ENCODE measurements around the gene EFCAB13. TPM values are rescaled to one million over a fixed set of nuclear protein-coding genes. Genes with fewer than 3 reads are reported as not detected.

EFCAB13 gene
- total and polyA plus RNA-seq, 4 donors, result 0.80 to 2.9 (median 2.3) TPM

DNA sequence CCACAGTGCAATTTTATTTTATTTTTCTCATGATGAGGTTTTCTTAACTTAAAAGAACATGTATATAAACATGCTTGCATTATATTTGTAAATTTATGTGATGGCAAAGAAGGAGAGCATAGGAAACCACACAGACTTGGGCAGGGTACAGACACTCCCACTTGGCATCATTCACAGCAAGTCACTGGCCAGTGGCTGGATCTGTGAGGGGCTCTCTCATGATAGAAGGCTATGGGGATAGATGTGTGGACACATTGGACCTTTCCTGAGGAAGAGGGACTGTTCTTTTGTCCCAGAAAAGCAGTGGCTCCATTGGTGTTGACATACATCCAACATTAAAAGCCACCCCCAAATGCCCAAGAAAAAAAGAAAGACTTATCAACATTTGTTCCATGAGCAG lies 12.3 kb upstream of the EFCAB13 start:
- H3K4me3 ChIP-seq (ENCODE audit: low read depth in 1 of 3, low read length in 3 of 3), result no peak overlapping the region
- H3K36me3 ChIP-seq (ENCODE audit: control insufficient read depth in 4 of 4, insufficient read depth in 3 of 4, low read depth in 1 of 4, low read length in 3 of 4), result peaks cover 0 to 3% (median 0%) of the 10 kb centered on the region in 4 donors
- TF ChIP-seq YY1 (IDR thresholded peaks at IDR 0.05) (no peak), JUND (IDR thresholded peaks at IDR 0.05) (no peak), ZBTB33 (IDR thresholded peaks at IDR 0.05) (no peak), FOXA1 (IDR thresholded peaks at IDR 0.05) (no peak), NR2F2 (IDR thresholded peaks at IDR 0.05) (no peak), CTCF (IDR thresholded peaks at IDR 0.05; ENCODE audit: low read depth, low read length, missing input control) (no peak), RXRA (IDR thresholded peaks at IDR 0.05) (no peak), TAF1 (conservative IDR thresholded peaks at IDR 0.05) (no peak), ATF3 (IDR thresholded peaks at IDR 0.05) (no peak), RAD21 (IDR thresholded peaks at IDR 0.05) (no peak)
- TF ChIP-seq, protein P1, sequence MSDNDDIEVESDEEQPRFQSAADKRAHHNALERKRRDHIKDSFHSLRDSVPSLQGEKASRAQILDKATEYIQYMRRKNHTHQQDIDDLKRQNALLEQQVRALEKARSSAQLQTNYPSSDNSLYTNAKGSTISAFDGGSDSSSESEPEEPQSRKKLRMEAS (IDR thresholded peaks at IDR 0.05), result no peak
- TF ChIP-seq, protein P2, sequence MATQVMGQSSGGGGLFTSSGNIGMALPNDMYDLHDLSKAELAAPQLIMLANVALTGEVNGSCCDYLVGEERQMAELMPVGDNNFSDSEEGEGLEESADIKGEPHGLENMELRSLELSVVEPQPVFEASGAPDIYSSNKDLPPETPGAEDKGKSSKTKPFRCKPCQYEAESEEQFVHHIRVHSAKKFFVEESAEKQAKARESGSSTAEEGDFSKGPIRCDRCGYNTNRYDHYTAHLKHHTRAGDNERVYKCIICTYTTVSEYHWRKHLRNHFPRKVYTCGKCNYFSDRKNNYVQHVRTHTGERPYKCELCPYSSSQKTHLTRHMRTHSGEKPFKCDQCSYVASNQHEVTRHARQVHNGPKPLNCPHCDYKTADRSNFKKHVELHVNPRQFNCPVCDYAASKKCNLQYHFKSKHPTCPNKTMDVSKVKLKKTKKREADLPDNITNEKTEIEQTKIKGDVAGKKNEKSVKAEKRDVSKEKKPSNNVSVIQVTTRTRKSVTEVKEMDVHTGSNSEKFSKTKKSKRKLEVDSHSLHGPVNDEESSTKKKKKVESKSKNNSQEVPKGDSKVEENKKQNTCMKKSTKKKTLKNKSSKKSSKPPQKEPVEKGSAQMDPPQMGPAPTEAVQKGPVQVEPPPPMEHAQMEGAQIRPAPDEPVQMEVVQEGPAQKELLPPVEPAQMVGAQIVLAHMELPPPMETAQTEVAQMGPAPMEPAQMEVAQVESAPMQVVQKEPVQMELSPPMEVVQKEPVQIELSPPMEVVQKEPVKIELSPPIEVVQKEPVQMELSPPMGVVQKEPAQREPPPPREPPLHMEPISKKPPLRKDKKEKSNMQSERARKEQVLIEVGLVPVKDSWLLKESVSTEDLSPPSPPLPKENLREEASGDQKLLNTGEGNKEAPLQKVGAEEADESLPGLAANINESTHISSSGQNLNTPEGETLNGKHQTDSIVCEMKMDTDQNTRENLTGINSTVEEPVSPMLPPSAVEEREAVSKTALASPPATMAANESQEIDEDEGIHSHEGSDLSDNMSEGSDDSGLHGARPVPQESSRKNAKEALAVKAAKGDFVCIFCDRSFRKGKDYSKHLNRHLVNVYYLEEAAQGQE (IDR thresholded peaks at IDR 0.05), result no peak
- peaks cover 0 to 12% (median 4%) of the 10 kb centered on the region in 4 donors for H3K4me1 ChIP-seq (ENCODE audit: control insufficient read depth in 4 of 4, insufficient read depth in 4 of 4, low read length in 3 of 4)
- no peak for DNase-seq (ENCODE audit: low spot score)
- no peaks in the 10 kb centered on the region for H3K27me3 ChIP-seq (ENCODE audit: control insufficient read depth in 4 of 4, insufficient read depth in 4 of 4, low read length in 3 of 4)
- H3K9ac ChIP-seq (ENCODE audit: low read depth in 1 of 2, low read length in 2 of 2), result no peak overlapping the region
- H3K27ac ChIP-seq (ENCODE audit: low read depth in 1 of 2, low read length in 2 of 2), result no peak overlapping the region
- no peaks in the 10 kb centered on the region for H3K9me3 ChIP-seq (ENCODE audit: control insufficient read depth in 4 of 4, low read length in 3 of 4)

- H3K9me3 ChIP-seq (ENCODE audit: control insufficient read depth in 4 of 4, low read length in 3 of 4), result no peaks in the 10 kb centered on the region
- no peak for DNase-seq (ENCODE audit: low spot score)
- peak overlapping the region; percentile 81 to 91 for H3K27ac ChIP-seq (ENCODE audit: low read depth in 1 of 2, low read length in 2 of 2)
- peak overlapping the region in 1 of 3 donors; percentile 14 for H3K4me3 ChIP-seq (ENCODE audit: low read depth in 1 of 3, low read length in 3 of 3)
- no peaks in the 10 kb centered on the region for H3K36me3 ChIP-seq (ENCODE audit: control insufficient read depth in 4 of 4, insufficient read depth in 3 of 4, low read depth in 1 of 4, low read length in 3 of 4)
- no peaks in the 10 kb centered on the region for H3K27me3 ChIP-seq (ENCODE audit: control insufficient read depth in 4 of 4, insufficient read depth in 4 of 4, low read length in 3 of 4)
- H3K4me1 ChIP-seq (ENCODE audit: control insufficient read depth in 4 of 4, insufficient read depth in 4 of 4, low read length in 3 of 4), result peaks cover 3 to 18% (median 8%) of the 10 kb centered on the region in 4 donors
- WGBS, result 28% methylated on average over 7 of the region's 7 CpGs
- peak overlapping the region in 1 of 2 donors; percentile 32 for H3K9ac ChIP-seq (ENCODE audit: low read depth in 1 of 2, low read length in 2 of 2)
- TF ChIP-seq HNF4G (IDR thresholded peaks at IDR 0.05) (no peak), TAF1 (conservative IDR thresholded peaks at IDR 0.05) (no peak), ATF3 (IDR thresholded peaks at IDR 0.05) (no peak), NR2F2 (IDR thresholded peaks at IDR 0.05) (no peak), FOXA2 (IDR thresholded peaks at IDR 0.05) (no peak), YY1 (IDR thresholded peaks at IDR 0.05) (no peak), HNF4A (conservative IDR thresholded peaks at IDR 0.05) (no peak), EGR1 (IDR thresholded peaks at IDR 0.05; ENCODE audit: low read depth in 2 of 2) (no peak)
- TF ChIP-seq, protein P2 (IDR thresholded peaks at IDR 0.05), result no peak
- TF ChIP-seq, protein P1 (IDR thresholded peaks at IDR 0.05), result no peak
Observed at GRCh38 chr17:47315451-47316266, 8.1 kb upstream of the EFCAB13 start.

Data from liver (tissue), 9 donors.